WTC11 (cell line): ENCODE results near the gene MYLK. TPM values are rescaled to one million over a fixed set of nuclear protein-coding genes. Genes with fewer than 3 reads are reported as not detected.

Source experiments
- ATAC-seq: fragments of 200-7000 bp; cut with Tn5 transposase; 2 replicates; pipeline ENCODE4 v1.10.0; 2021; ENCODE audit warnings: mild to moderate bottlenecking, moderate library complexity
- CTCF ChIA-PET: fragments of 300-600 bp; sonication (Branson Sonifier 250); formaldehyde crosslinking; loops from one replicate; lab custom pipeline; 2021; ENCODE audit warnings: antibody characterized with exemption; lab: Charles Lee
- POLR2A ChIA-PET: fragments of 350-600 bp; sonication (Branson Sonifier 250); formaldehyde crosslinking; loops from one replicate; lab custom pipeline; 2021; ENCODE audit warnings: antibody characterized with exemption; lab: Charles Lee
- DNase-seq: peaks from one replicate; pipeline ENCODE4 v3.0.0; 2021; ENCODE audit warnings: low spot score
- H3K27ac Mint-ChIP-seq: 2 replicates; pipeline ENCODE4 v1.8.0; 2021; ENCODE audit warnings: mixed read lengths
- H3K27me3 Mint-ChIP-seq: 2 replicates; pipeline ENCODE4 v1.8.0; 2021; ENCODE audit warnings: low read depth, mild to moderate bottlenecking, moderate library complexity, mixed read lengths
- H3K36me3 Mint-ChIP-seq: 2 replicates; pipeline ENCODE4 v1.8.0; 2021; ENCODE audit warnings: mixed read lengths
- H3K4me1 Mint-ChIP-seq: 2 replicates; pipeline ENCODE4 v1.8.0; 2022; ENCODE audit warnings: mixed read lengths
- H3K4me3 Mint-ChIP-seq: 2 replicates; pipeline ENCODE4 v1.8.0; 2021; ENCODE audit warnings: mild to moderate bottlenecking, moderate library complexity, mixed read lengths
- H3K9me3 Mint-ChIP-seq: 2 replicates; pipeline ENCODE4 v1.8.0; 2021; ENCODE audit warnings: mixed read lengths
- ARID4B ChIP-seq: sonication (generic); formaldehyde crosslinking; IDR thresholded peaks from 2 replicates; pipeline ENCODE4 v1.8.0; 2023; ENCODE audit warnings: missing genetic modification reagents, mild to moderate bottlenecking, borderline replicate concordance
- E2F4 ChIP-seq: sonication (generic); formaldehyde crosslinking; IDR thresholded peaks from 2 replicates; pipeline ENCODE4 v1.8.1; 2022; ENCODE audit warnings: low read depth, mild to moderate bottlenecking, moderate library complexity, missing genetic modification reagents, borderline replicate concordance
- EMX1 ChIP-seq: fragments of 250-450 bp; sonication (Bioruptor Pico); IDR thresholded peaks from 2 replicates; pipeline ENCODE4 v1.8.0; 2021; ENCODE audit warnings: mild to moderate bottlenecking
- ESRRA ChIP-seq: sonication (generic); formaldehyde crosslinking; IDR thresholded peaks from 2 replicates; pipeline ENCODE4 v1.8.1; 2022; ENCODE audit warnings: mild to moderate bottlenecking, missing genetic modification reagents, borderline replicate concordance
- FOXP1 ChIP-seq: sonication (generic); formaldehyde crosslinking; IDR thresholded peaks from 2 replicates; pipeline ENCODE4 v1.8.0; 2022; ENCODE audit warnings: missing genetic modification reagents, mild to moderate bottlenecking, moderate library complexity, borderline replicate concordance
- HMGA2 ChIP-seq: fragments of 250-450 bp; sonication (Bioruptor Pico); IDR thresholded peaks from 2 replicates; pipeline ENCODE4 v1.4.0; 2021; ENCODE audit warnings: mild to moderate bottlenecking, moderate library complexity
- KAT7 ChIP-seq: sonication (generic); formaldehyde crosslinking; IDR thresholded peaks from 2 replicates; pipeline ENCODE4 v1.8.1; 2023; ENCODE audit warnings: missing genetic modification reagents, mild to moderate bottlenecking, borderline replicate concordance
- NR1H2 ChIP-seq: sonication (generic); formaldehyde crosslinking; IDR thresholded peaks from 2 replicates; pipeline ENCODE4 v1.9.0; 2021; ENCODE audit warnings: mild to moderate bottlenecking, moderate library complexity, missing genetic modification reagents
- NR2C2 ChIP-seq: sonication (generic); formaldehyde crosslinking; IDR thresholded peaks from 2 replicates; pipeline ENCODE4 v1.8.0; 2022; ENCODE audit warnings: mild to moderate bottlenecking, missing genetic modification reagents
- NR3C1 ChIP-seq: sonication (generic); formaldehyde crosslinking; conservative IDR thresholded peaks from 2 replicates; pipeline ENCODE4 v1.8.1; 2023; ENCODE audit warnings: low read depth, mild to moderate bottlenecking, missing genetic modification reagents
- RORB ChIP-seq: fragments of 250-450 bp; sonication (Bioruptor Pico); IDR thresholded peaks from 2 replicates; pipeline ENCODE4 v1.9.0; 2021; ENCODE audit warnings: mild to moderate bottlenecking
- SOX15 ChIP-seq: fragments of 250-450 bp; sonication (Bioruptor Pico); IDR thresholded peaks from 2 replicates; pipeline ENCODE4 v1.9.0; 2021; ENCODE audit warnings: mild to moderate bottlenecking
- SP1 ChIP-seq: sonication (generic); formaldehyde crosslinking; conservative IDR thresholded peaks from 2 replicates; pipeline ENCODE4 v1.8.1; 2022; ENCODE audit warnings: missing genetic modification reagents
- ZBTB43 ChIP-seq: sonication (generic); formaldehyde crosslinking; IDR thresholded peaks from 2 replicates; pipeline ENCODE4 v1.8.1; 2023; ENCODE audit warnings: mild to moderate bottlenecking, missing genetic modification reagents
- ZNF121 ChIP-seq: sonication (generic); formaldehyde crosslinking; IDR thresholded peaks from 2 replicates; pipeline ENCODE4 v1.8.0; 2023; ENCODE audit warnings: missing genetic modification reagents
- ZNF671 ChIP-seq: fragments of 250-450 bp; sonication (Bioruptor Pico); IDR thresholded peaks from 2 replicates; pipeline ENCODE4 v1.8.0; 2021; ENCODE audit warnings: mild to moderate bottlenecking
- ZSCAN18 ChIP-seq: fragments of 250-450 bp; sonication (Bioruptor Pico); IDR thresholded peaks from 2 replicates; pipeline ENCODE4 v2.1.2; 2022; ENCODE audit warnings: mild to moderate bottlenecking, moderate library complexity
- total RNA-seq: library from RNA; stranded (reverse); gene quantifications from 3 replicates; pipeline ENCODE4 v1.2.3, GENCODE V29; 2021

Gene MYLK
- total RNA-seq, 1 experiment from 2014 or later: 10.4 TPM

- DNase-seq (no peak), ATAC-seq (no peak)
Measured at GRCh38 chr3:123768480-123769355, 115.4 kb downstream of the MYLK start.

GRCh38 chr3:123767564-123768292 is 116.4 kb downstream of the MYLK start:
- Mint-ChIP-seq H3K27ac (peak overlapping the region; percentile 19; the same call in 1 of the 2 replicates), H3K4me3 (no peak overlapping the region), H3K36me3 (no peaks in the 10 kb centered on the region), H3K27me3 (no peaks in the 10 kb centered on the region), H3K9me3 (no peaks in the 10 kb centered on the region), H3K4me1 (peaks cover 14% of the 10 kb centered on the region)
- TF ChIP-seq E2F4 (CRISPR knock-in tag): no peak
- no peak for TF ChIP-seq ZNF121
- TF ChIP-seq NR2C2 (CRISPR knock-in tag): no peak
- no peak for TF ChIP-seq ZSCAN18 (CRISPR knock-in tag)
- TF ChIP-seq EMX1 (CRISPR knock-in tag): no peak
- no peak for TF ChIP-seq ARID4B (CRISPR knock-in tag)
- no peak for TF ChIP-seq ESRRA
- TF ChIP-seq KAT7 (CRISPR knock-in tag): no peak
- TF ChIP-seq ZBTB43 (CRISPR knock-in tag): no peak
- no peak for TF ChIP-seq NR1H2 (CRISPR knock-in tag)
- TF ChIP-seq RORB (CRISPR knock-in tag): no peak
- no peak for TF ChIP-seq FOXP1
- TF ChIP-seq SOX15 (CRISPR knock-in tag): no peak
- TF ChIP-seq SP1 (CRISPR knock-in tag): no peak
- ChIA-PET POLR2A (no interaction called here), CTCF (interaction anchor here (2.4 kb wide), 1 partner anchor 44 kb away, joined by 13 read pairs; no protein-coding TSS in a partner anchor)
- ATAC-seq (no peak), DNase-seq (no peak)

More at GRCh38 chr3:123768480-123769355, 115.4 kb downstream of the MYLK start:
- no peaks in the 10 kb centered on the region for H3K9me3 Mint-ChIP-seq
- POLR2A ChIA-PET: no interaction called here
- CTCF ChIA-PET: interaction anchor here (2.4 kb wide), 1 partner anchor 45 kb away, joined by 13 read pairs; no protein-coding TSS in a partner anchor
- no peaks in the 10 kb centered on the region for H3K36me3 Mint-ChIP-seq
- H3K27ac Mint-ChIP-seq: peak overlapping the region; percentile 15; the same call in 1 of the 2 replicates
- no peak overlapping the region for H3K4me3 Mint-ChIP-seq
- peaks cover 14% of the 10 kb centered on the region for H3K4me1 Mint-ChIP-seq
- TF ChIP-seq HMGA2 (CRISPR knock-in tag): no peak
- TF ChIP-seq NR3C1 (CRISPR knock-in tag): no peak
- TF ChIP-seq ZNF671 (CRISPR knock-in tag): no peak
- H3K27me3 Mint-ChIP-seq: no peaks in the 10 kb centered on the region
